Mesenteric fat pad (tissue), 1 donor: Measurements from ENCODE around the gene STX12. TPM values are rescaled to one million over a fixed set of nuclear protein-coding genes. Genes with fewer than 3 reads are reported as not detected.

ENCODE experiments used
- DNase-seq: peaks from one replicate; pipeline ENCODE4 v3.0.0-alpha.2; 2020; ENCODE audit warnings: low spot score
- long read RNA-seq: library from polyadenylated mRNA; unstranded; transcript quantifications from one replicate; pipeline ENCODE4 v2.0.0, GENCODE V29; 2020
- total RNA-seq: library from RNA; stranded (reverse); fragmentation: NEBNext Ultra II Directional; extraction: Animal tissue kit (Norgen Biotek cat#: 25700); gene quantifications from one replicate; pipeline ENCODE4 v1.2.1, GENCODE V29; 2021
- donor health status: DM: yes; HTN: yes; CAD: no.

STX12 gene
- total RNA-seq, result 84.2 TPM
- long read RNA-seq, transcript STX12-203 (4 exons, 703 nt), result minor isoform, 7 of 224 reads
- long read RNA-seq, transcript STX12-201 (9 exons, 3,079 nt), result major isoform, 190 of 224 reads
- long read RNA-seq, partial matches to known transcripts, result 13 of 224 reads
- long read RNA-seq, other reads (novel, unspliced or antisense), result 14 of 224 reads

DNA sequence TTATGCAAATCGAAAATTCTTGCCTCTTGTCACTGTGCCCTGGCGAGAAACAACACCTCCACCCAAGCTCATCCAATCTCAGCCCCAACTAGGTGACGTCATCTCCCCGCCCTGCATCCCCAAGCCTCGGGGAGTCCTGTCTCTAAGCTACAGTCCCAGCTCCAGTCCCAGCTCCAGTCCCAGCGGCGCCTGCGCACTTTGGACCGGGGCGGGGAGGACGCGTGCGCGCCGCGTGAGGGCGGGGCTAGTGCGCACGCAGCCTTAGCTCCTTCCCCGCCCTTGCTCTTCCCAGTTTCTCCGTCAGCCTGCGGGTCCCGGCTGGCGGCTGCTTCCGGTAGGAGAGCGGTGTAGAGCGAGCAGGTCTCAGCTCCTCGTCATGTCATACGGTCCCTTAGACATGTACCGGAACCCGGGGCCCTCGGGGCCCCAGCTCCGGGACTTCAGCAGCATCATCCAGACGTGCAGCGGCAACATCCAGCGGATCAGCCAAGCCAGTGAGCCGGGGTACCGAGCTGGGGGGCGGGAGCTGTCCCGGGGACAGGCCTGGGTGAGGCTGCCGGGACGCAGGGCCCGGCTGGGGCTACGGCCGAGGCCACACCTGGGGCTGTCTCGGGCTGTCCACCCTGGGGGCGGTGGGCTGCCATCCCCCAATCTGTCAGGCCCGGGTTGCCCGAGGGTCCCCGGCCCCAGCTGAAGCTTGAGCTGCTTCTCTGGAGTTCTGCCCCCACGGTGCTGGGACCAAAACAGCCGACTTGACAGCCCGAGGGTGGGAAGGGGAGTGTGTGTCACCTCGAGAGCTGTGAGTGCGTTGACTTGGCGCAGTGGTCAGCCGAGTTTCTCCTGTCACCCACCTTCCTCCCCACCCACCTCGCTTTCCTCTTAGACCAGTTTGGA, at the start of gene STX12:
Gene STX12, plus strand, starts transcription at position 288 of the 894 bp plus-strand sequence. Its CDS starts 89 bp downstream, at position 377.
- DNase-seq, result peak; percentile 98

DNA sequence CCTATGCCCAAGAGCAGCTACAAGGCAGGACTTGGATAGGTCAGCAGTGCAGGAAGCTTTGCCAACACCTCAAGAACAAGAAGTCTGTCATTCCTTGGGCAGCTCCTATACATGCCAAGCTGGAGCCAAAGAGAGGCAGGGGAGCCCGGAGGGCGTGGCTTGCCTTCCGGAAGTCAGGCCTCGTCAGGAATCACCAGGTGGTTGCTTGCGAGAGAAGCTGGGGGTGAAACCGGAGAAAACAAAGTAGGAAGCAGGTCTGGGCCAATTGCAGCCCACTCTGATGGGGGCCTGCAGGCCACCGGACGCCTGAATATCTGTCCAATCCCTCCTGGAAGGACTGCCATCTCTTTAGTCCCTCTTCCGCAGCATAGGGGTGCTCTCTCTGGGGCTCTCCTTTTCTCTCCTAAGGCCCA, 48.1 kb upstream of the STX12 start:
- DNase-seq, result no peak

DNA sequence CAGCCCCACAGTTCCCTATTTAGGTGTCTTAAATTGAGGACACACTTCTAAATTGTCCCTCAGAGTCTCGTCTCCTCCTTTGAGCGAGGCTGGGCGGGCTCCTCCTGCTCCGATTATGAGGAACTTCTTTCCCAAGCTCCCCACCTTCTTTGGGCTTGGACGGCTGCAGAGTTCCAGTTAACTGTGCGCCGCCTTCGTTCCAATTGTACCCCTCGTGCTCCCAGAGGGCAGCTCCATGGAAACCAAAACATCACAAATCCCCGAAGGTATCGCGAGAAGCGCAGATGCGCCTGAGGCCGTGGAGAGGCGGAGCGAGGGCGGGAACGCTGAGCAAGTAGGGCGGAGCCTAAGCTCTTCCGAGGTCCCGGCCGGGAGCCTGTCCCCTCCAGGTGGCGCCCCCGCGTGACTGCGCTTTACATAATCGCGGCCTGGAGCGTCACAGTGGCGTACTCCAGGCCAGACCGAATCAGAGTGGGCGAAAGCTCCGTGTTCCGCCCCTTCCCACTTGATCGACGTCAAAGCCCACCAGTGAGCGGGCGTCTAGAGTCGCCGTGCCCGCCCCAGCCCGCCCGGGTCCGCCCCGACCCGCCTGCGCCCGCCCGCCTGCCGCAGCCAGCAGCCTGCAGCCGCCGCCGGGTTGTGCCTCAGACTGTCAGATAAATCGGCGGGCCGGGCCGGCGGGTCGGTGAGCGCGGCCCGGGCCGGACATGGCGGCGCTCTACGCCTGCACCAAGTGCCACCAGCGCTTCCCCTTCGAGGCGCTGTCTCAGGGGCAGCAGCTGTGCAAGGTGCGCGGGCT, 47.4 kb upstream of the STX12 start, which contains the start of gene FAM76A:
Gene FAM76A, plus strand, starts transcription at position 588 of the 799 bp plus-strand sequence. Its CDS starts 120 bp downstream, at position 708.
- DNase-seq, result peak; percentile 100

DNA sequence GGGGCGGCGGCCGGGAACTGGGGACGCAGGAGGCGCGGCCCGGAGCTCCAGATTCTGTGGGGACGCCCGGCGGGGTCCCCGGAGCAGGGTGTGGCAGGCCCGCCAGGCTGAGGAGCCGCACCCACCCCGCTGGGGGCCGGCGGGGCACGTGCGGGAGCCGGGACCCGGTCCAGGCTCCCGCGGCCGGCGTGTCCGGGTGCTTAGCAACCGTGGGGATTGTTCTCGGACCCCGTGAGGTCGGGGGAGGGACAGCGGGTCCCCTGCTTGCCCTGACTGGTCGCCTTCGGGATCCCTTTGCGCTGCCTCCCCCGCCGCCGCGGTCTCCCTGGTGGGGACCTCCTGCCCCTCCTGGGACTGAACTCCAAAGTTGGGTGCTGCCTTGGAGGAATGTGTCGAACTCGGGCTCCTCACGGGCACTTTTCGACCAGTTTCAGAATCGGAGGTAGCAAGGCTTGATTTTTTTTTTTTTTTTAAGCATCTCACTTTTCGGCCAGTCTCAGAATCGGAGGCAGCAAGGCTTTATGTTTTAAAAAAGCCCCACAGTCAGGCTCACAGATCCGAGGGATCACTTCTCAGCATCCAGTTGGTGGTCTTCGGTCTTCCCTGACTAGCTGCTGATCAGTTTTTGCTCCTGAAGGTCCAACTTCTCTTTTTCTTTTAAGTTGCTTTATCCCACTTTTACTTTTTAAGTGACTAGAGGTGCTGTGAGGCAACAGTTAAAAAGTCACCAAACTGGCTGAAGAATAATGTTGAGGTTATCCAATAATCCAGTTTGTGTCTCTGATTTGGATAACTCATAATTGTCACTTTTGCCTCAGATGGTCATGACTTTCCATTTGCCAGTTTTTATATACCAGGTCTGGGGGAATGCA, 46.6 kb upstream of the STX12 start:
- DNase-seq, result no peak

DNA sequence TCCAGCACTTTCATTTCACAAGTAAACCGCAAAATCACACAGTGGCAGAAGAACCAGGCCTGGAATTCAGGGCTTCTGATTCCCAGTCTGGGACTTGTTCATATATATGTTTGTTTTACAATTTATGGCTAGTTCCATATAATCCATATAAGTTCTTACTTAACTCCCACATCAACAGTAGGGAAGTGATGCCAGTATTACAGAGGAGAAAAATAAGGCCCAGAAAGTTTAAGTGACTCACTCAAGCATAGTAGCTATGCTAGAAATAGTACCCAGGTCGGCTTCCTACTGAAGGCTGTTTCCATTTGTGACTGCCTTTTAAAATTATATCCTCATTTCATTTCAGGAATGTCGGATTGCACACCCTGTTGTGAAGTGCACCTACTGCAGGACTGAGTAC, 45.9 kb upstream of the STX12 start:
- no peak for DNase-seq

DNA sequence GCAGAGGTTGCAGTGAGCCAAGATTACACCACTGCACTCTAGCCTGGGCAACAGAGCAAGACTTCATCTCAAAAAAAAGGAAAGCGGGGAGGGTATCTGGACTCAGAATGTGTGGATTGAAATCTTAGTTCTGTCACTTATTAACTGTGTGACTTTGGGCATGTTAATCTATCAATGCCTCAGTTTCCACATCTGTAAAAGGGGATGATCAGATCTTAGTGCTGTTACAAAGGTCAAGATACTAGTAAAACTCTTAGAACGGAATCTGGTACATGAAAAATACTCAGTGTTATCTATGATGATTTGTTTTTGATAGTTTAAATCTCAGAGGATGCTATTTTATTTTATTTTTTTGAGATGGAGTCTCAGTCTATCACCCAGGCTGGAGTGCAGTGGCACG, 36.8 kb upstream of the STX12 start:
- no peak for DNase-seq

DNA sequence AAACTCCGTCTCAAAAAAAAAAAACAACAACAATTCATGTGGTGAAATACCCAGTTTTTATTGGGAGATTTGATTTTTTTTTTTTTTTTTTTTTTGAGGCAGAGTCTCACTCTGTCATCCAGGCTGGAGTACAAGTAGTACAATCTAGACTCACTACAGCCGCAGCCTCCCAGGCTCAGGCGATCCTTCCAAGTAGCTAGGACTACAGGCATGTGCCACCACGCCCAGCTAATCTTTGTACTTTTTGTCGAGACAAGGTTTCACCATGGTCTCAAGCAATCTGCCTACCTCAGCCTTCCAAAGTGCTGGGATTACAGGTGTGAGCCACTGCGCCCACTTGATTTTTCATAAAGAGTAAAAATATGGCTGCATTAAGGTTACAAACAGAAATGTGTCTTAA, 31.9 kb upstream of the STX12 start:
- DNase-seq, result peak; percentile 47

DNA sequence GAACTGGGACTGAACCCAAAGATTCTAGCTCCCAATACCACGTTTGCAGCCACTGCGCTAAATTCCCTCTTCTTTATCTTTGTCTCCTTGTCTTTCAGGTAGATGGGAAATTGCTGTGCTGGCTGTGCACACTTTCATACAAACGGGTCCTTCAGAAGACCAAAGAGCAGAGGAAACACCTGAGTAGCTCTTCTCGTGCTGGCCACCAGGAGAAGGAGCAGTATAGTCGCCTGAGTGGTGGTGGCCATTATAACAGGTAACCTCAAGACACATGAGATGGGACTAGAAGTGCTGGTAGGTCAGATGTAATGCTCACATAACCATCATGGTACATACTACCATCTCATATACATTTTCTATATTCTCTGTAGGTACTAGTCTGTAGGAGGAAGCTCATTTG, 28.5 kb upstream of the STX12 start:
- no peak for DNase-seq

DNA sequence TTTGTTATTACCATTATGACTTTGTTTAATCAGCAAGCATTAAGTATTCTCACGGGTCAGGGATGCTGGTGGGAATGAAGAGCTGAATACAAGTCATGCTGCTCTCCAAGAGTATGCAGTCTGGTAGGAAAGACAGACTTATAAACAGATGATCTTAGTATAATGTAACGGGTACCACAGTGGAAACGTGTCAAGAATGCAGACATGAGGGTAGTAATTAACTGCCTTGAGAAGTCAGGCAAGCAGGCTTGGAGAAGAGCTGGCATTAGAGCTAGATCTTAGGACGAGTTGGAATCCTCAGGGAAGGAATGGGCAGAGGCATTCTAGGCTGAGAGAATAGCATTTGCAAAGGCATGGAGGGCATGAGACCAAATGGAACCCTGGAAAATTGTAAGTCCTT, 27.6 kb upstream of the STX12 start:
- no peak for DNase-seq

DNA sequence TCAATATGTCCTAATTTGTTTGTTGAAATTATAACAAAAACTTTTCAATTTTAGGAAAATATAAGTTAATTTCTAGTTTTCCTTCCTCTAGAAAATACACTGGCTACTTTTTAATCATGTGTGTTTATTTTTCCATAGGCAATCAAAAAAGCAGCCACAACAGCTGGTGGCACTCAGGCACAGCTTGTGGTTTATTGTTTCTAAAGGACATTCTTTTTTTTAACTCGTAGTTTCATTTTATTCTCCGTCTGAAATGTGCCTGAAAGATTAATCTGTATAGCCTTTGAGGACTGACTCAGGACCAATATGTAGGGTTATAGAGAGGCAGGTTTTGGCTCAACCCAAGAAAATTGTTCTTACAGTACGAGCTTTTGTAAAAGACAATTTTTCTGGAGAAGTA, 20.7 kb upstream of the STX12 start:
- no peak for DNase-seq

DNA sequence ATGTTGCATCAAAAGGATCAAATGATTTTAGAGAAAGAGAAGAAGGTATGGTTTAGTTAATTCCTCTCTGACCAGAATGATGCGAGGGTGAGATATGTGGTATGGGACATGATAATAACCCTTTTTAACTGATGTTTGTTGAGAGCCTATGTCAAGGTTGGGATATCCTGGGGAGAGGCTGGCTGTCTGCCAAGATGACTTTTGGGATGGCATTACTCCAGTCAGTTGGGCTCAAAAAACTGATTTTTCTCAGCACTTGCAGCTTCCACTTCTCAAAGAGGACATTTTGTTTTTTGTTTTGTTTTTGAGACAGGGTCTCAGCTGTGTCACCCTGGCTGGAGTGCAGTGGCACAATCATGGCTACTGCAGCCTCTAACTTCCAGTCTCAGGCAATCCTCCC, 17.7 kb upstream of the STX12 start:
- no peak for DNase-seq

DNA sequence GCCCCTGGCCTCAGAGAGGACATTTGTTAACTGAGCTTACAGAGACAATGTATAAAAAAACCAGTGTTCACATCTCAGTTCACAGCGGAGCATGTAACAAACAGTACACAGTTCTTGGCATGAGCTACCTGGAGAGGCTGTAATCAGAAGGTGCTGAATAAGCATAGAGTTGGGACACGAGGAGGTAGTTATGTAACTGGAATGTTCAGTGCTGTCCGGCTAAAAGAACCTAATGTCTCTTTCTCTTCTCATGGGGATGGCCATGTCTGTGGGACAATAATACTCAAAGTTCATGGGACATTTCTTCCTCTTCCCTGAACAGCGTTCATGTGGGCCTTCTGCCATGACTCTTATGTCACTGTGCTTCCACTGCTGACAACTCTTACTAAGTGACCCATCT, 17.2 kb upstream of the STX12 start:
- DNase-seq, result no peak

DNA sequence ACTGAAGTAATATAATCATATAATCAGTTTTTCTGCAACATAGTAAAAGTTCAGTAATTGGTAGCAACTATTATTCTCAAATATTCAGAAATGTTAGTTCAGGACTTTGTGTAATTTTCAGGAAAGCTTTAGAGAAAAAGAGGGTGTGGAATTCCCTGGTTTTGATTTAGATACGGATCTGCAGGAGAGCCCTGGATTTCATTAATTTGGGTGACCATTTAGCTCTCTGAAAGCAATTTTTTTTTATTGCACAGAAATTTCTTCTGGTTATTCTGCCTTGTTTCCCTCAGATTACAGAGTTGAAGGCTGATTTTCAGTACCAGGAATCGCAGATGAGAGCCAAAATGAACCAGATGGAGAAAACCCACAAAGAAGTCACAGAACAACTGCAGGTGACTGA, 13.8 kb upstream of the STX12 start:
- no peak for DNase-seq

DNA sequence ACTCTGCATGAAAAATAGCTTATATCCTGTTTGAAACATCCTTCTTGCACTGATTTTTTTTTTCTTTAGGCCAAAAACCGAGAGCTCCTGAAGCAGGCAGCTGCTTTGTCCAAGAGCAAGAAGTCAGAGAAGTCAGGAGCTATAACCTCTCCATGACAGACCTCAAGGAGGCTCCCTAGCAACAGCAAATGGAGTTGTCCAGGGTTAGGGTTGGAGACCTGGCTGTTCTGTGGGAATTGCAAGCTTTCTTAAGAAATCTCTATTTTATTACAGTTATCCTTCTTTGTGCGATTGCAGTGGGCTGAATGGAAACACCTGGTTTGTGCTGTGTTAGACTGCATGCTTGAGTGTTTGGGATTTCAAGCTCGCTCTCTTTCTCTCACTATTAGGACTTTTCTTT, 12.6 kb upstream of the STX12 start:
- no peak for DNase-seq

DNA sequence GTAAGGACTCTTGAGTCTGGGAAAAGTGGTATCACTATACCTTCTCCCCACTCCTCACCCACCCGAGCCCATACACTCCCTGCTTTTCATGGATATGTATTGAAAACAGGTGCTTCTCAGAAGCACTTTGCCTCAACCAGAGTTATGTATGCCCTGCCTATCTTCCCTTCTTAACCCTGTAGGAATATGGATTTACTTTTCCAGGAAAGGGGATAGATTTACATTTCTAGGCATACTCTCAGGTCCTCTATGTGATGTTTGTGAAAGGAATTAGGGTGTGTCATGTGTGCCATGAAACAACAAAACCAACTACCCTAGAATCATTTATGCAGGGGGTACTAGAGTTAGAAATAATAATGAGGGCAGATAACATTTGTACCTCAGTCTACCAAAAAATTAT, 11.0 kb upstream of the STX12 start:
- no peak for DNase-seq

DNA sequence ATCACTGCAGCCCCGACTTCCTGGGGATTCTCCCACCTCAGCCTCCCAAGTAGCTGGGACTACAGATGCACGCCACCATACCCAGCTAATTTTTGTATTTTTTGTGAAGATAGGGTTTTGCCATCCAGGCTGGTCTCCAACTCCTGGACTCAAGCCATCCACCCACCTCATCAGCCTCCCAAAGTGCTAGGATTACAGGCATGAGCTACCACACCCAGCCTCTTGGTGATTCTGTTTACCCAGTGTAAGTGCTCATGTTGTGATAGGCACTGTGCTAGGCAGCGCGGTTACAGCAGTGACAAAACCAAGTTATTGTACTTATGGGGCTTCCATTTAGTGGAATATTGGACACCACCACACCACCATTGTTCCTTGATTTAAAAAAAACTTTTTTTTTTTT, 9.7 kb upstream of the STX12 start:
- DNase-seq, result no peak

DNA sequence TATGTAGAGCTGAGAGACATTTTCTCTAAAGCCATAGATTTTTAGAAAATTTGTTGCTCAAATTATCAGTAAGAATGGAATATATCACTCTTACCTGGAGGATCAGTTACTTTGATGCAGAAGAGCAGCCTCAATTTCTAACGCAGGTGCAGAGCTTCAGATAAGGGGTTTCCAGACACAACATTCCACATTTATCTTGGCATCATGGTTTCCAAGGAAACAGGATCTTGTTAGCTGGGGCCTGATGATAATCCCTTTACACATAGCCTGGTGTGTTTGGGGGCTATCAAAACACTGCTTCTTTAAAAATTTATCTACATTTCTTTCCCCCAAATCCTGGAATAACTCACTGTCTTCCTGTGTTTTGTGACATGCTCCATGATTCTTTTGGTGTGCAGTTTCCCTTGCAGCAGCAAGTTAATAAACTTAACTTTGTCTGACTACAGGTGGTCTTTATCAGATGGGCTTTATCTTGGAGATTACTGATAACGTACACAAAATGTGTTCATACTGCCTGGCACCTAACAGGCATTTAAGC, 2.7 kb upstream of the STX12 start:
- DNase-seq, result no peak

DNA sequence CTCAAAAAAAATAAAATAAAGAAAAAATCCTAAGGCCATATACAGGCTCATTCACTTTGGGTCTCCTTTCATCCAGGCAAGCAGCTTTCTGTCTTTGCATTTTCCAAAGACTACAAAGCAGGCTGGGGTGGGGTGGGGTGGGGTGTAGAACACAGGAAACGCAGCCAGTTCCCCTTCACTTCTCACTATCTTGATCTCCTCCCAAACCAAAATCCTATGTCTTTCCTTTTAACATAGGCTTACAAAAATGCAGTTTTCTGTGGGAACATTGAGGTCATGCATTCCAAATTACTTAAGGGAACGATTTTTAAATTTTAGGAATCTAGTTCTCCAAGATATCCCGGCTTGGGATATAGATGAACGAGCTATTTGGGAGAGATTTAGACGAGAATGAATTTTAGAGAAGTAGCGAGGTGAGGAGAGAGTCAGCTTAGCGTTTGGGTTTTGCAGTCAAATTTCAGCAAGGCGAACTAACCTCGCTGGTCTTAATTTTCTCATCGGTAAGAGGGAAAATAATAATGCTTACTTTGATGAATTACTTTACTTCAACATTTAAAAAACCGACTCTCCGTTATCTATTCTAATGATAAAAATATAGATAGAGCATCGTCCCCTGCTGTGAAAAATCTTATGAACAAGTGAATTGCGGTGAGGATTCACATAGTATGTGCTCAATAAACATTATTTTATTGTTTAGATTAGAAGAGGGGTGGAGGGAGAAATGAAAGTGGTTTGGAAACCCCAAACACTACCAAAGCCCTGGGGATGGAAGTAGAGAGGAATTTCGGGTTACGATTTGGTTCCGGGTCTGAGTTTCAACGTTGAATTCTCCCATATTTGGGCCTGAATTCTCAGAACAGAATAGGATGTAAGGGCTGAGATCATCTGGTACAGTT, 735 bp upstream of the STX12 start:
- no peak for DNase-seq

DNA sequence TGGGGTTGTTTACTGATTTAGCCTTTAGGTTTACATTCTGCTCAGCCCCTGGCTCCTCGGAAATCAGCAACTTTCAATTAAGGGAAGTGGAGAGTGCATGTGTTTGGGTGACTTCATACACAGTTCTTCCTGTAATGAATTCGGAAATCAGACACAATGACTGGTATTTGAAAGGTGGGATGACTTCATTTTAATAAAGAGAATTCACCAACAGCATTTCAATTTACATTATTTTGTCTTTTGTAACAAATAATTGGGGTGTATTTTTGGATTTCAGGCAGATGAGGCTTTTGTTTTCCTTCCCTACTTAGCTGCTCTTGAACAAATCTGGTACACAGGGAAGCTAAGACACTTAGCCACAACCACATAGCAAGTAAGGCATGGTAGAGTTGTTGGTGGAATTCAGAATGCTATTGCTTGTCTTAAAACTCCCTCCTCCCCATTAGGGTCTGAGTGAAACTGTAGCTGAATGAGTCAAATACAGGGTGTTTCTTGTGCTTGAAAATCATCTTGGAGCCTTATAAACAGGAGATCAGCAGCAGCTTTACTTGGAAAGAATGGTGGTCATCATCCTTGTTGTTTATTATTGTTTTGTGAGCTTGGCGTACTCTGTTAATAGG, 917 bp downstream of the STX12 start:
- no peak for DNase-seq
